Endothelial cell (in vitro differentiated cells): Measurements from ENCODE around the gene CACFD1. TPM values are rescaled to one million over a fixed set of nuclear protein-coding genes. Genes with fewer than 3 reads are reported as not detected.
"Not testable (repeated sequence)": the region's sequence is repeated elsewhere in the genome, so short reads cannot be mapped to it uniquely, and the experiment has no call there.

ENCODE experiments used
- DNase-seq: peaks from one replicate; pipeline ENCODE4 v3.0.0; 2021; ENCODE audit warnings: low spot score
- H3K27ac Mint-ChIP-seq: one replicate; pipeline ENCODE4 v1.8.0; 2021; ENCODE audit warnings: mixed read lengths, inconsistent platforms; ENCODE audit not compliant: unreplicated experiment
- H3K27me3 Mint-ChIP-seq: one replicate; pipeline ENCODE4 v1.8.0; 2021; ENCODE audit warnings: mild to moderate bottlenecking, moderate library complexity, mixed read lengths, inconsistent platforms; ENCODE audit not compliant: unreplicated experiment
- H3K36me3 Mint-ChIP-seq: one replicate; pipeline ENCODE4 v1.8.0; 2021; ENCODE audit warnings: mild to moderate bottlenecking, low read depth, mixed read lengths, inconsistent platforms; ENCODE audit not compliant: unreplicated experiment
- H3K4me1 Mint-ChIP-seq: one replicate; pipeline ENCODE4 v1.8.0; 2021; ENCODE audit warnings: mild to moderate bottlenecking, mixed read lengths, inconsistent platforms; ENCODE audit not compliant: unreplicated experiment
- H3K4me3 Mint-ChIP-seq: one replicate; pipeline ENCODE4 v1.8.0; 2021; ENCODE audit warnings: mild to moderate bottlenecking, mixed read lengths, inconsistent platforms; ENCODE audit not compliant: unreplicated experiment
- H3K9me3 Mint-ChIP-seq: one replicate; pipeline ENCODE4 v1.8.0; 2021; ENCODE audit warnings: mixed read lengths, inconsistent platforms; ENCODE audit not compliant: unreplicated experiment
- total RNA-seq: library from RNA; stranded (reverse); fragmentation: NEBNext Ultra II Directional; extraction: Animal tissue kit (Norgen Biotek cat#: 25700); gene quantifications from one replicate; pipeline ENCODE4 v1.2.1, GENCODE V29; 2021; ENCODE audit not compliant: unreplicated experiment
- TF ChIP-seq, protein P1 (sequence below): fragments of 200-600 bp; sonication (generic); IDR thresholded peaks from one replicate; pipeline ENCODE4 v1.5.0; 2021; ENCODE audit warnings: antibody characterized with exemption; ENCODE audit not compliant: unreplicated experiment

Gene CACFD1
- total RNA-seq, 1 donor from 2014 or later = 34.3 TPM

DNA sequence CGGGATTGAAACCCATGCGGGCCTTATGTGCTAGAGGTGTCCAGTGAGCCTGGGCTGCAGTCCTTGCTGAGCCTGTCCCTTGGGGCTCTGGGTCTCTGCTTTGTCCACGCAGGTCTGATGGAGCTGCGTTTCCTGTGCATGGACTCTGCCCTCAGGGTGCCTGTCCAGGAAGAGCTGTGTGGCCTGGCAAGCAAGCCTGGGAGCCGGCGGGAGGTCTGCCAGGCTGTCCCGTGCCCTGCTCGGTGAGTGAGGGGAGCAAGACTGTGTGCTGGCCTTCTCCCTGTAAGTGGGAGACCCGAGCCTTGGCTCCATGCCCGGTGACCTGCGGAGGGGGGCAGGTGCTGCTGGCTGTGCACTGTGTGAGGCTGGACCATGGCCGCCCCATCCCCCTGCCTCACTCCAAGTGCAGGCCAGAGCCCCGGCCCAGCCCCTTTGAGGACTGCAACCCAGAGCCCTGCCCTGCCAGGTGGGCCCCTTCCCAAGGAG, 11.2 kb upstream of the CACFD1 start:
- TF ChIP-seq, protein P1, sequence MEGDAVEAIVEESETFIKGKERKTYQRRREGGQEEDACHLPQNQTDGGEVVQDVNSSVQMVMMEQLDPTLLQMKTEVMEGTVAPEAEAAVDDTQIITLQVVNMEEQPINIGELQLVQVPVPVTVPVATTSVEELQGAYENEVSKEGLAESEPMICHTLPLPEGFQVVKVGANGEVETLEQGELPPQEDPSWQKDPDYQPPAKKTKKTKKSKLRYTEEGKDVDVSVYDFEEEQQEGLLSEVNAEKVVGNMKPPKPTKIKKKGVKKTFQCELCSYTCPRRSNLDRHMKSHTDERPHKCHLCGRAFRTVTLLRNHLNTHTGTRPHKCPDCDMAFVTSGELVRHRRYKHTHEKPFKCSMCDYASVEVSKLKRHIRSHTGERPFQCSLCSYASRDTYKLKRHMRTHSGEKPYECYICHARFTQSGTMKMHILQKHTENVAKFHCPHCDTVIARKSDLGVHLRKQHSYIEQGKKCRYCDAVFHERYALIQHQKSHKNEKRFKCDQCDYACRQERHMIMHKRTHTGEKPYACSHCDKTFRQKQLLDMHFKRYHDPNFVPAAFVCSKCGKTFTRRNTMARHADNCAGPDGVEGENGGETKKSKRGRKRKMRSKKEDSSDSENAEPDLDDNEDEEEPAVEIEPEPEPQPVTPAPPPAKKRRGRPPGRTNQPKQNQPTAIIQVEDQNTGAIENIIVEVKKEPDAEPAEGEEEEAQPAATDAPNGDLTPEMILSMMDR = no peak
- DNase-seq = no peak
- H3K27me3 Mint-ChIP-seq = peaks cover 9% of the 10 kb centered on the region

DNA sequence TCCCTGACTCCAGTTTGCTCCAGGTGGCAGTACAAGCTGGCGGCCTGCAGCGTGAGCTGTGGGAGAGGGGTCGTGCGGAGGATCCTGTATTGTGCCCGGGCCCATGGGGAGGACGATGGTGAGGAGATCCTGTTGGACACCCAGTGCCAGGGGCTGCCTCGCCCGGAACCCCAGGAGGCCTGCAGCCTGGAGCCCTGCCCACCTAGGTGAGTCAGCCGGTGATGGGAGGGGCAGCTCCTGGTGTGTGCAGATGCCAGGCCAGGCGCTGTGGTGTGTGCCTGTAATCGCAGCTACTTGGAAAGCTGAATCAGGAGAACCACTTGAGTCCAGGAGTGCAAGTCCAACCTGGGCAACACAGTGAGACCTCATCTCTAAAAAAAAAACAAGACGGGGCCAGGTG, 10.0 kb upstream of the CACFD1 start:
- H3K27ac Mint-ChIP-seq = no peak overlapping the region
- TF ChIP-seq, protein P1 = no peak
- no peaks in the 10 kb centered on the region for H3K4me1 Mint-ChIP-seq
- no peaks in the 10 kb centered on the region for H3K36me3 Mint-ChIP-seq
- DNase-seq = no peak
- H3K4me3 Mint-ChIP-seq = no peak overlapping the region
- peaks cover 10% of the 10 kb centered on the region for H3K27me3 Mint-ChIP-seq
- no peaks in the 10 kb centered on the region for H3K9me3 Mint-ChIP-seq

More for the DNA sequence above, 11.2 kb upstream of the CACFD1 start:
- no peaks in the 10 kb centered on the region for H3K9me3 Mint-ChIP-seq
- no peaks in the 10 kb centered on the region for H3K4me1 Mint-ChIP-seq
- H3K27ac Mint-ChIP-seq = no peak overlapping the region
- H3K36me3 Mint-ChIP-seq = no peaks in the 10 kb centered on the region
- no peak overlapping the region for H3K4me3 Mint-ChIP-seq

DNA sequence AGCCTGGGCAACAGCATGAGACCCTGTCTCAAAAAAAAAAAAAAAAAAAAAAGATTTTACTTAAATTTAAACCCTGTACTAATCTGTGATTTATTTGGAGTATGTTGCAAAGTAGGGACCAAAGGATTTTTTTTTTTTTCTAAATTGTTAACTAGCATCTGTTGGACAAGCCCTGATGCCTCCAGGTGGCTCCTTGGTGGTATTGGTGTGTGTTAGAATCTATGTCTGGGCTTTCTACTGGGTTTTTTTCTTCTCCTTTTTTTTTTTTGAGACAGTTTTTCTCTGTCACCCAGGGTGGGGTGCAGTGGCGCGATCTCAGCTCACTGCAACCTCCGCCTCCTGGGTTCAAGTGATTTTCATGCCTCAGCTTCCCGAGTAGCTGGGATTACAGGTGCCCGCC, 7.9 kb upstream of the CACFD1 start:
- H3K4me3 Mint-ChIP-seq, H3K36me3 Mint-ChIP-seq: not testable (repeated sequence)

DNA sequence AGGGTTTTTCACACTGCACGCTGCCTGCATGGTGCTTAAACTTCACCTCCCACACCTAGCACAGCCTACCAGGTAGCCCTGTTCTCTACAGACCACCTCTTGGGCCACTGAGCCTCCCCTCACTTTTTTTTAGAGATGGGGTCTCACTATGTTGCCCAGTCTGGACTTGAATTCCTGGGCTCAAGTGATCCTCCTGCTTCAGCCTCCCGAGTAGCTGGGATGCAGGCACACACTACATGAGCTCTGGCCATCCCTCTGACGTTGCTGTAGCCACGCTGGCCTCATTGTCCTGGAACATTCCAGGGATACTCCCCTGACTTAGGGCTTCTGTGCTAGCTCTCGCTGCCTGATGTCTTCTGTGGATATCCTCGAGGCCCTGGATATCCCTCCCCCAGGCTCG, 7.2 kb upstream of the CACFD1 start:
- no peak overlapping the region for H3K27ac Mint-ChIP-seq
- no peaks in the 10 kb centered on the region for H3K36me3 Mint-ChIP-seq
- TF ChIP-seq, protein P1 = no peak
- no peaks in the 10 kb centered on the region for H3K4me1 Mint-ChIP-seq
- no peak overlapping the region for H3K4me3 Mint-ChIP-seq
- DNase-seq = no peak
- no peaks in the 10 kb centered on the region for H3K9me3 Mint-ChIP-seq
- peaks cover 9% of the 10 kb centered on the region for H3K27me3 Mint-ChIP-seq

More for the DNA sequence above, 7.9 kb upstream of the CACFD1 start:
- not testable (repeated sequence) for H3K4me1 Mint-ChIP-seq, DNase-seq, H3K27me3 Mint-ChIP-seq, H3K9me3 Mint-ChIP-seq, H3K27ac Mint-ChIP-seq

DNA sequence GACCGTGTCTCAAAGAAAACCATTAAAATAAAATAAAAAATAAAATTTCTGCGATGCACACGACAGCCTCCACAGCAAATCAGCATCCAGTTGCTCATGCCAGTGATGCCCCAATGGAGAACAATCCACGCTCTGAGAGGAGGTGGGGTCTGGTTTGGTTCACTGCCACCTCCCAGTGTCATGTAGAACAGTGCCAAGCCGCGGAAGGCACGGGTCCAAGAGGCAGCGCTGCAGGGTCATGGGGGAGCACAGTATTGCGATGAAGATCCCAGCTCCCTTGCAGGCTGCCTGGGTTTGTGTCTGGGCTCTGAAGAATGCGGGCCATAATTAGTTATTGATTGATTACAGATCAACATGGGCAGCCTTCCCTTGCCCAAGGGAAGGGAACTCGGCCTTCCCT, 6.1 kb upstream of the CACFD1 start:
- no peak overlapping the region for H3K27ac Mint-ChIP-seq
- no peaks in the 10 kb centered on the region for H3K4me1 Mint-ChIP-seq
- H3K9me3 Mint-ChIP-seq = no peaks in the 10 kb centered on the region
- H3K36me3 Mint-ChIP-seq = no peaks in the 10 kb centered on the region
- H3K4me3 Mint-ChIP-seq = no peak overlapping the region
- DNase-seq = no peak
- peaks cover 9% of the 10 kb centered on the region for H3K27me3 Mint-ChIP-seq
- TF ChIP-seq, protein P1 = no peak
